HG03378 (cell line): ENCODE results near the gene TPD52L1.
"Not testable (repeated sequence)": the region's sequence is repeated elsewhere in the genome, so short reads cannot be mapped to it uniquely, and the experiment has no call there.

Experiments used
- ATAC-seq: cut with Tn5 transposase; IDR thresholded peaks from one replicate; pipeline ENCODE4 v1.9.1; 2021; ENCODE audit warnings: mild to moderate bottlenecking, moderate library complexity; ENCODE audit not compliant: unreplicated experiment

The TPD52L1 gene

GRCh38 chr6:125264476-125264875 lies 110.9 kb downstream of the TPD52L1 start:
- no peak for ATAC-seq

DNA sequence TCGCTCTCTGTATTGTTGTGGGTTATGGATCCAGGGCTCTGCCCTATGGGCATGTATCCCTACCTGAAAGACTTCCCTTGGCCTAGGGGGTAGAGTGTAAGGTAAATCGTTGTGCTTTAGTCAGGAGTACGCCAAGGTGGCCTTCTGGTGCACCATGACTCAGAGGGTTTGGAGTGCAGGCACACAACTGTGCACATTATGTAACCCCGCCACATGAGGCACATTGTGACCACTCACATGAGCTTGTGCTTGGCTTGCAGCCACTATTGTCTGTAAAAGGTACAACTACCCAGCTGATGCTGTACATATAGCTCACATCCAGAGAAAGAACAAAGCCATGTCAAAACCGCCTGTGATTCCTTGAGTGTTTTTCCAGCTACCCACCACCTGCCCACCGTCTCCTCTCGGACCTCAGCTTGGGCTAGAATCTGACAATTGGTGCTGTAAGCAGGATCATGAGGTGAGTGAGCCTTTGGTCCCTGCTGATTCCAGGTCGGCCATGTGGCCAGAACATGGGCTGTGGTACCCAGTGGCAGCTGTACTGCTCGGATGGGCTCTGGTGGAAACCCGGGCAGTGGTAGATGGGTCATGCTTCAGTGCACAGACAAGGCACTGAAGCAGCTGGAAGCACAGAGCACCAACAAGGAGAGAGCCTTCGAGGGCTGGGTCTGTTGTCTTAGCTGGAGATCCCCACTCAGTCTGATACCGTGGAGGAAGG lies 114.4 kb downstream of the TPD52L1 start:
- ATAC-seq, result no peak

DNA sequence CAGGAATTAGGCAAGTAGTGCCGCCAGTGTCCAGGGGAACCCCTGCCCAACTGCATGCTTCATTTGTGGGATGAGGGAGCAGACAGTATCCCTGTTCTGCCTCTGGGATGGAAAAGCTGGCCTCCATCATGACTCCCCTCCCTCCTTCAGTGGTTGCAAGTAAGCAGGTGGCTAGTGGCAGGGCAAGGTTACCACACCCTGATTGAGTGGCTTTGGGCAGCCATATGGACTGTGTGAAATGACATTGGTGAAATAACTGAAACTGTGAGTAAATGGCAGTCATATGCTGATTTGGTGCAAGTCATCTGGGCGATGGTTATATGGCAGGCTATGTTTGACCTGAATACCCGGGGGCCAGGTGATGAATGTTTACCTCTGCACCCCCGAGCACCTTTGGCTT lies 115.2 kb downstream of the TPD52L1 start:
- ATAC-seq, result no peak

DNA sequence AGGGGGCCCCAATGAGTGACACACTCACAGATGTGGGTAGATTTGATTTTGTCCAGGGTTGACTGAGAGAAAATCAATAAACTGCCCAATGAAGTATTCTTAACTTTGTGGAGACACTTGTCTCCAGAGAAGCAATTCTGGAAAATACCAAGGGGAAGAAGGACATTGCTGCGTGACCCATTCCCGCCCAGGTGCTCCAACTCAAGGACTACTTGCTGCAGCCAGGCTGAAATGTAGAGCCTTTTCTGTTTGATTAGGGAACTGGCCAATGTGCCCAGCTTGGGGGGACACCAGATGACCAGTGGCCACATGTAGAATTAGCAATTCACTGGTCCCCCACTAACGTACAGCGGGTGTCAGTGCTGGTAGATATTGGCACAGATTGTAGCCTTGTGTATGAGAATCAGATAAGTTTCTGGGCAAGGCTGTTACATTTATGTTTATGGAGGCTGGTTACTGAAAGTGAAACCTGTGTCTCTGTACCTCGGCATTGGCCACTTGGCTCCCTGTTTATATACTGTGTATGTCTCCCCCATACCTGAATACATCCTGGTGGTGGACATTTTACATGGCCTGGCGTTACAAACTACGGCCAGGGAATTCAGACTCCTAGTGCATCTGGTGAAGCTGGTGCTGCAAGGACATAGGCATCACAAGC lies 115.9 kb downstream of the TPD52L1 start:
- ATAC-seq, result no peak

DNA sequence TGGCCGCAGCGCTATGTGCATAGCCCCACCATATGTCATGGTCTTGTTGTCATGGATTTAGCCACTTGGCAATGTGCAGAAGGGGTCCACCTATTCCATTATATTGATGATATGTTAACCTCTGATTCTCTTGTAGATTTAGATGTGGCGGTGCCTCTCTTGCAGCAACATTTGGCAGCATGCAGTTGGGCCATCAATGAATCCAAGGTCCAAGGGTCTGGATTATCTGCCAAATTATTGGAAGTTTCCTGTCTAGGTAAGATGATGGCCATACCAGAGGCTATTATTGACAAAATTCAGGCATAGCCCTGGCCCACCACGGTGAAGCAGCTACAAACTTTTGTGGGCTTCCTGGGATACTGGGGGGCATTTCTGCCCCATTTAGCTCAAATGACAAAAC lies 116.8 kb downstream of the TPD52L1 start:
- no peak for ATAC-seq

DNA sequence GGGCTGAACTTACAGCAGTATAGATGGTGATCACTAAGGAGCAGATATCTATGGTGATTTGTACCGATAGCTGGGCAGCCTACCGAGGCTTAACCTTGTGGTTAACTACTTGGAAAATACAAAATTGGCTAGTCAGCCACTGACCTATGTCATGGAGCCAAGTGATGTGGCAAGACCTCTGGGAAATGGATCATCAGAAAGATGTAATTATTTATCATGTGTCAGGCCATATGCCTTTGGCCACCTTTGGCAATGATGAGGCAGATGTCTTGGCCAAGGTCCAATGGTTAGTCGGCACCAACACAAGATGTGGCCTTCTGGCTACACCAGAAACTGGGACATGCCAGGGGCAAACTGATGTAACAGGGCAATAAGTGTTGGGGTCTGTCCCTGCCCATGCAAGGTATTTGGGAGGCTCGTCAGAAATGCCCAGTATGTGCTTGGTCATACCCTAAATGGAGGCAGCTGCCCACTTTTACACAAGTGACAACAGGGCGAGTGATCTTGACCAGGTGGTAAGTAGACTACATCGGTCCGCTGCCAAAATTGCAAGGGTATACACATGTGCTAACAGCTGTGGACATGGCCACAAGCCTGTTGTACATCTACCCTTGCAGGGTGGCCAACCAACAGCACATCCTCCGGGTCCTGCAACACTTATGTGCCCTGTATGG lies 118.0 kb downstream of the TPD52L1 start:
- ATAC-seq, result no peak

DNA sequence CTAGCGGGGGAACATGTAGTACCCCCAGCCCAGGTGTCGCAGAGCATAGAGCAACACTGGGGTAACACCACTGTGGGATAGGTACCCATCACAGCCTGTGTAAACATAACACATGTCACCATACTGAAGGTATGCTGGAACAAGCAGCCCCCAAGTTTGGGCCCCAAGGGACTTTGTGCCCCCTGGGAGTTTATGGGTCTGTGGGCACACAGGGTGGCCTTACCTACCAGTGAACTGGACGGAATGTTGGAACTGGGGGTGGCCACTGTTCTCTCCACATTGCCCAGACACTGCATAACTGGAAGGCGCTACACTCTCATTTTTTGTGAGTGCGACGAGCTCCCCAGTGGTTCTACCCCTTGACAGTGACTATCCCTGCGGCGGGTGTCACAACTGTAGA lies 119.7 kb downstream of the TPD52L1 start:
- no peak for ATAC-seq

GRCh38 chr6:125273965-125274364 lies 120.4 kb downstream of the TPD52L1 start:
- ATAC-seq, result no peak

DNA sequence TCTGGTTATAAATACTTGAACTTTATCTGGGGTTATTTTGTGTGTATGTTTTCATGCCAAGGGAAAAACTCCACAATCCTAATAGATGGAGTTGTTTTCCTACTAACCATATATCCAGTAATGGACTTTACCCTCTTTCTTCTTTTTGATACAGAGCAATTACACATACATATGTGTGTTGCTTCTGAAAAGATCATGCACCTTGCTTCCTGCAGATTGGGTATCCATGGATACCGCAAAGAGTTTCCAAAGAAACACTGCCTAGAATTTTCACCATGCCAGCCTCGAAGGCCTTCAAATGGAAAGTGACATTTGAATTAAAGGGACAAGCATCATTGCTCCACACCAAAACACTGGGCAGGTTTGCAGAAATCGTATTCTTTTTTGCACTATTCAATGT lies 121.4 kb downstream of the TPD52L1 start:
- no peak for ATAC-seq

- no peak for ATAC-seq
Observed at GRCh38 chr6:125275779-125276178, 122.2 kb downstream of the TPD52L1 start.

- no peak for ATAC-seq
Observed at GRCh38 chr6:125277838-125278237, 124.3 kb downstream of the TPD52L1 start.

GRCh38 chr6:125279961-125280360 lies 126.4 kb downstream of the TPD52L1 start:
- ATAC-seq, result no peak

DNA sequence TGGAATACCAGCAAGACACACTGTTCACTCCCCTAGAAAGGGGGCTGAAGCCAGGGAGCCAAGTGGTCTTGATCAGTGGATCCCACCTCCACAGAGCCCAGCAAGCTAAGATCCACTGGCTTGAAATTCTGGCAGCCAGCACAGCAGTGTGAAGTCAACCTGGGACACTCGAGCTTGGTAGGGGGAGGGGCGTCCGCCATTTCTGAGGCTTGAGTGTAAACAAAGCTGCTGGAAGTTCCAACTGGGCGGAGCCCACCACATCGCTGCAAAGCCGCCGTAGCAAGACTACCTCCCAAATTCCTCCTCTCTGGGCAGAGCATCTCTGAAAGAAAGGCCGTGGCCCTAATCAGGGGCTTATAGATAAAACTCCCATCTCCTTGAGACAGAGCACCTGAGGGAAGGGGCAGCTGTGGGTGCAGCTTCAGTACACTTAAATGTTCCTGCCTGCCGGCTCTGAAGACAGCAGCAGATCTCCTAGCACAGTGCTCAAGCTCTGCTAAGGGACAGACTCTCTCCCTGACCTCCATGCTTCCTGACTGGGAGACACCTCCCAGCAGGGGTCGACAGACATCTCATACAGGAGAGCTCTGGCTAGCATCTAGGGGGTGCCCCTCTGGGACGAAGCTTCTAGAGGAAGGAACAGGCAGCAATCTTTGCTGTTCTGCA lies 126.9 kb downstream of the TPD52L1 start:
- not testable (repeated sequence) for ATAC-seq

DNA sequence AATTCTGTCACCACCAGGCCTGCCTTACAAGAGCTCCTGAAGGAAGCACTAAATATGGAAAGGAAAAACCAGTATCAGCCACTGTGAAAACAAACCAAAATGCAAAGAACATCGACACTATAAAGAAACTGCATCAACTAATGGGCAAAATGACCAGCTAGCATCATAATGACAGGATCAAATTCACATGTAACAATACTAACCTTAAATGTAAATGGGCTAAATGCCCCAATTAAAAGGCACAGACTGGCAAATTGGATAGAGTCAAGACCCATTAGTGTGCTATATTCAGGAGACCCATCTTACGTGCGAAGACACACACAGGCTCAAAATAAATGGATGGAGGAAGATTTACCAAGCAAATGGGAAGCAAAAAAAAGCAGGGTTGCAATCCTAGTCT lies 128.9 kb downstream of the TPD52L1 start:
- ATAC-seq, result not testable (repeated sequence)

GRCh38 chr6:125285353-125285752 lies 131.8 kb downstream of the TPD52L1 start:
- ATAC-seq, result no peak

DNA sequence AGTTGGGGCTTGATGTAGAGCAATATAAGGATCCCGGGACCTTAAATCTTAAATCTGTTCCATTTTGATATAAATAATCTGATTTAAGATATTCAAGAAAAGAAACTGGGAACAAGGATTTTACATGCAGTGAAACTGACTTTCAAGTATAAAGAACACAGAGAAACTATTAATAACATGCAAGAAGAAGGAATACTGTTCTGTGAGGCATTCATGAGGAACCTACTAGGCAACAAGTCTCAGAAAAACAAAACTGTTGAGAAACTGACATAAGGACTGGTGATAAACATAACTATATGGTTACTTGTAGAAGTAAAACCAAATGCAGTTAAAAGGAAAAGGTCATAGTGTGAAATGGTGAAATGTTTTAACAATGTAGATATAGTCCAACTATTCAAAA lies 132.4 kb downstream of the TPD52L1 start:
- ATAC-seq, result no peak

DNA sequence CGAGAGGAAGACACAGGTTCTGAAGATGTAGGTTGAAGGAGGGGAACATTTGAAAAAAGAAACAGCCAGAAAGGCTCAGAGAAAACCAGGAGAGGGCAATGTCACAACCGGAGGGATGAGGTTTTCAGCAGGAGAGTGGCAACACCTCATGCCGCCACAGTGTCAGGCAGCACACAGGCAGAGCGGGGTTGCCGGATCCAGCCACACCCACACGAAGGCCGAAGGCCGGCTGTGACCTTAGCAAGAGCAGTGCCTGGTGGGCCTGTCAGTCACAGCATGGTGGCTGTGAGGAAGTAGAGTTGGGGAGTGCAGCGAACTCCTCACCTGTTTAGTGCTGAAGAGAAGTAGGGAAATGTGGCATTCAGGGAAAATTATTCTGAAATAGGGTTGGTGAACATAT lies 134.1 kb downstream of the TPD52L1 start:
- ATAC-seq, result no peak

GRCh38 chr6:125293587-125293986 lies 140.0 kb downstream of the TPD52L1 start:
- no peak for ATAC-seq

GRCh38 chr6:125294036-125294435 lies 140.5 kb downstream of the TPD52L1 start:
- no peak for ATAC-seq

DNA sequence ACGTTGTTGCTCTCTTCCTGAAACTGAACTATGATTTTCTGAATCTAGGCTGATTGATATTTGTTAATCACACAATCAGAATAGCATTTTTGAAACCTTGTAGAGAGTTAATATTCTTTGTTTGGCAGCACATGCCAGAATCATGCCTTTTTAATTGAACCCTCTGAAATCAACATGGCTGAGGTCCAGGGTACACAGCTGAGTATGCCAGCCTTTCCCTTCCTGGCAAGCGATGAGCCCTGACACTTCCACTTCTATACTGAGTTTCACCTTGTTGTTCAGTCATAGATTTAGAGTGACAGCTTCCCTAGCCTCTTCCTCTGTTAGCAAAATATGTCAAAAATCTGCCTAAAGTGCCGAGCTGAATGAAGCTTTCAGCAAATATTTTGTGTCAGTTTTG lies 141.4 kb downstream of the TPD52L1 start:
- ATAC-seq, result no peak

DNA sequence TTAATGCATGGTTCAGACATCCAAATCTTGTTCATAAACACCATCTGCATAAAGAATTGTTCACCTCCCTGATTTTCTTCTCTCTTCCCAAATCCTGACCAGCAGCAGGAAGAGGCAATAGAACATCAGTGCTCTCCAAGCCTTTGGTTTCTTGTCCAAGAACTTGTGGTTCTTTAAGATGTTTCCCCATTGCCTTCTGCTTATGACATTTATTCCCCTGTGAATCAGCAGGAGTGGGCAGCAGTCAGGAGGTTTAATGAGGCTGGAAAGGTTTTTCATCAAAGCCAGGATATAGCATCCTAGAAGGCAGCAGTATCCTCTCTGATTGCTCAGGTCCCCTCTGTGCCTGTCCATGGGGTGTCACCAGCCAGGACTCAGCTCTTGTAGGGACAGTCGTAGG lies 142.9 kb downstream of the TPD52L1 start:
- no peak for ATAC-seq

DNA sequence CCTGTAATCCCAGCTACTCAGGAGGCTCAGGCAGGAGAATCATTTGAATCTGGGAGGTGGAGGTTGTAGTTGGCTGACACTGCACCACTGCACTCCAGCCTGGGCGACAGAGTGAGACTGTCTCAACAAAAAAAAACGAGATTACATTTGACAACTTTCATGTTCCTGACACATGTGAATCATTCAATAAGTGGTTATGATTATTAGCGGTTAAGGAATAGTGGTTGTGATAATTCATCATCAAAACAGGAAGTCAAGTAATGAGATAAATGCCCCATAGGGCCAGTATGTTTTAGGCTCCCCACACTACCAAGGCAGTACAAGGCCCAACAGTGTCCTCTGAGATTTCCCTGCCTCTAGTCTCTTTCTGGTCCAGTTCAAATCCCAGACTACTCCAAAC lies 145.7 kb downstream of the TPD52L1 start:
- no peak for ATAC-seq
